Measurements from ENCODE around the gene IL15. TPM values are rescaled to one million over a fixed set of nuclear protein-coding genes. Genes with fewer than 3 reads are reported as not detected.
A peak's percentile ranks its signal among the peaks of the same experiment; 100 is the strongest.

IL15 gene
- total RNA-seq, 5 donors from 2014 or later (not counting 1 experiment from before 2014, with no cell fraction given), result 2.3 to 7.0 (median 3.0) TPM

GRCh38 chr4:141763374-141763773 lies 127.0 kb downstream of the IL15 start:
- H3K4me1 ChIP-seq (ENCODE audit: control insufficient read depth in 1 of 2, extremely low read depth in 1 of 2, insufficient read depth in 2 of 2, low read length in 2 of 2), result no peaks in the 10 kb centered on the region
- ChIA-PET POLR2A (no interaction called here), CTCF (no interaction called here)
- H3K27ac ChIP-seq (ENCODE audit: low read length), result no peak overlapping the region
- Mint-ChIP-seq H3K9me3 (peaks cover 0 to 7% (median 3%) of the 10 kb centered on the region in 3 donors), H3K27me3 (peaks cover 1 to 4% of the 10 kb centered on the region in 2 donors), H3K4me3 (no peak overlapping the region), H3K4me1 (no peaks in the 10 kb centered on the region), H3K27ac (no peak overlapping the region), H3K36me3 (no peaks in the 10 kb centered on the region)
- WGBS (ENCODE audit: insufficient coverage), result 57% methylated on average over 1 of the region's 2 CpGs
- H3K36me3 ChIP-seq (ENCODE audit: control insufficient read depth in 2 of 2, extremely low read depth in 1 of 2, insufficient read depth in 1 of 2, low read length in 1 of 2), result no peaks in the 10 kb centered on the region
- H3K4me3 ChIP-seq (ENCODE audit: control insufficient read depth in 1 of 2, extremely low read depth in 1 of 2, low read length in 1 of 2), result no peak overlapping the region
- ATAC-seq (replicated peaks in 1 of 4) (no peak), DNase-seq (no peak)
- H3K27me3 ChIP-seq (replicated peaks in 1 of 2; ENCODE audit: control insufficient read depth in 2 of 2, extremely low read depth in 1 of 2, insufficient read depth in 2 of 2, low read length in 1 of 2), result no peaks in the 10 kb centered on the region
- H3K9me3 ChIP-seq, result no peaks in the 10 kb centered on the region

- Histone ChIP-seq H3K4me1 (ENCODE audit: control insufficient read depth in 1 of 2, extremely low read depth in 1 of 2, insufficient read depth in 2 of 2, low read length in 2 of 2) (peaks cover 0 to 4% of the 10 kb centered on the region in 2 experiments), H3K27me3 (replicated peaks in 1 of 2; ENCODE audit: control insufficient read depth in 2 of 2, extremely low read depth in 1 of 2, insufficient read depth in 2 of 2, low read length in 1 of 2) (no peaks in the 10 kb centered on the region), H3K27ac (ENCODE audit: low read length) (no peak overlapping the region), H3K9me3 (no peaks in the 10 kb centered on the region), H3K4me3 (ENCODE audit: control insufficient read depth in 1 of 2, extremely low read depth in 1 of 2, low read length in 1 of 2) (no peak overlapping the region), H3K36me3 (ENCODE audit: control insufficient read depth in 2 of 2, extremely low read depth in 1 of 2, insufficient read depth in 1 of 2, low read length in 1 of 2) (no peaks in the 10 kb centered on the region)
- H3K27me3 Mint-ChIP-seq, result peaks cover 0 to 3% of the 10 kb centered on the region in 2 donors
- no peak overlapping the region for H3K27ac Mint-ChIP-seq
- peaks cover 11 to 16% (median 11%) of the 10 kb centered on the region in 3 donors for H3K4me1 Mint-ChIP-seq
- DNase-seq, result no peak
- H3K9me3 Mint-ChIP-seq, result peaks cover 0 to 7% (median 3%) of the 10 kb centered on the region in 3 donors
- POLR2A ChIA-PET, result interaction anchor here in 1 of 2 donors (0.6 kb wide), 1 partner anchor 226 kb away, joined by 3 read pairs; no protein-coding TSS in a partner anchor
- no peak overlapping the region for H3K4me3 Mint-ChIP-seq
- WGBS (ENCODE audit: insufficient coverage), result no CpG with 5 or more reads among the region's 4 CpGs
- no peaks in the 10 kb centered on the region for H3K36me3 Mint-ChIP-seq
- no peak for ATAC-seq (replicated peaks in 1 of 4)
- CTCF ChIA-PET, result interaction anchor here in 1 of 2 donors (0.6 kb wide), 1 partner anchor 238 kb away, joined by 3 read pairs; no protein-coding TSS in a partner anchor
These were observed 132.6 kb downstream of the IL15 start for GRCh38 chr4:141768954-141769353.

DNA sequence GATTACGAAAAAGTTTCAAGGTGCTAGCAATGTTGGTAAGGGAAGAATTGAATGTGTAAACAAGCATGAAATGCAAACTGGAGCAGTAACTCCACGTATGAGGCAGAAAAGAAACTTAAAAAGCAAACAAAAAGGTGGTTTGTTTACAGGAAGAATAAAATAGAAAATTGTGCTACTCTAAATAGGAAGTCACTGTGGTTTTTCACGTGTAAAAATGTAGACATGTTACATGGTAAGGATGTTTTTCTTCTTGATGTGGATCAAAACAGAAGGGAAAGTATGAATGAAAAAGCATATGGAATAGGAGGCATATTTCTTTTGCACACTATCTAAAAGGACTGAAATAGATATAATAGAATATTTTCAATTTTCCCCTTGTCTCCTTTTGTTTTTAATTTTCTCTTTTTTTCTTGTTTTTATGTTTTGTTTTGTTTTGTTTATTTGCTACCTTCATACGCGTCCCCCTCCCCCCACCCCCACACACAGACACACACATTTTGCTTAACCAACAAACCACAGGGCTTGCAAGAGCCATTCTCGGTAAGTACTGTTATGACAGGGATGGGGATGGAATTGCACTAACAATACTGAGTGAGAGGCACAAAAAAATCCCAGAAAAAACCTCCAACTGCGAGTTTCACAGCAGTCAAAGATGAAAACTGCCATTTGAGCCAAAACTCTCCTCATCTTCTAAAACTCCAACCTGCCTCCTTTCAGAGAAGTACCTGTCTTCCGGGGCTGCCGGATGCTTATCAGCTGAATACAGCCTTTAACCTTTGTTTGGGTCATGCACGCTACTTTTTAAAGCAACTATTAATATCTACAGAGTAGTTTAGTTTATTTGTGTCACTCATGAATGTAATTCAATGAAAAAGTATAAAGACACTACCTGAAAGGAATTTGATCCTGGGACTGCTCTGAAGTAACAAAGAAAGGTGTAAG lies 135.8 kb downstream of the IL15 start:
- no peak overlapping the region for H3K27ac ChIP-seq (ENCODE audit: low read length)
- CTCF ChIA-PET, result no interaction called here
- no peaks in the 10 kb centered on the region for H3K36me3 ChIP-seq (ENCODE audit: control insufficient read depth in 2 of 2, extremely low read depth in 1 of 2, insufficient read depth in 1 of 2, low read length in 1 of 2)
- no peaks in the 10 kb centered on the region for H3K27me3 ChIP-seq (replicated peaks in 1 of 2; ENCODE audit: control insufficient read depth in 2 of 2, extremely low read depth in 1 of 2, insufficient read depth in 2 of 2, low read length in 1 of 2)
- no peaks in the 10 kb centered on the region for H3K9me3 ChIP-seq
- Mint-ChIP-seq H3K36me3 (no peaks in the 10 kb centered on the region), H3K27ac (peak overlapping the region in 1 of 2 donors; percentile 66), H3K9me3 (no peaks in the 10 kb centered on the region), H3K4me1 (peaks cover 11 to 16% (median 11%) of the 10 kb centered on the region in 3 donors), H3K4me3 (peak overlapping the region; percentile 21 to 41 (median 22)), H3K27me3 (peaks cover 3% of the 10 kb centered on the region in 2 donors)
- ATAC-seq (replicated peaks in 1 of 4), result no peak
- POLR2A ChIA-PET, result no interaction called here
- DNase-seq, result no peak
- 25% methylated on average over 2 of the region's 10 CpGs for WGBS (ENCODE audit: insufficient coverage)
- peak overlapping the region in 1 of 2 donors; percentile 4 for H3K4me3 ChIP-seq (ENCODE audit: control insufficient read depth in 1 of 2, extremely low read depth in 1 of 2, low read length in 1 of 2)
- peaks cover 0 to 4% of the 10 kb centered on the region in 2 experiments for H3K4me1 ChIP-seq (ENCODE audit: control insufficient read depth in 1 of 2, extremely low read depth in 1 of 2, insufficient read depth in 2 of 2, low read length in 2 of 2)

DNA sequence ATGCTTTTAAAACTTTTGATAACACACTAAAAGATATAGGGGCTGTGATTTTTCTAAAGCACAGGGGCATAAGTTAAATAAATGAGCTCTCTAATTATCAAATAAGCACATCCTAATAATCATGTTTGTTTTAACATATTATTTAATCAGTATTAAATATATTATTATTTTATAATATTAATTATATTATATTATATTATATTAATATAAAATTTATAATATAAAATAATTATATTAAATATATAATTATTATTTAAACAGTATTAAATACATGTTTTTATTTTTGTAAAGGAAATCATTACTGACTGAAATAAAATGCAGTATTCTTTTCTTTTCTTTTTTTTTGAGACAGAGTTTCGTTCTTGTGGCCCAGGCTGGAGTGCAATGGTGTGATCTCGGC lies 136.5 kb downstream of the IL15 start:
- ATAC-seq (replicated peaks in 1 of 4) (no peak), DNase-seq (no peak)
- no peak overlapping the region for H3K4me3 ChIP-seq (ENCODE audit: control insufficient read depth in 1 of 2, extremely low read depth in 1 of 2, low read length in 1 of 2)
- Mint-ChIP-seq H3K4me3 (peak overlapping the region in 1 of 3 donors; percentile 21), H3K9me3 (no peaks in the 10 kb centered on the region), H3K36me3 (no peaks in the 10 kb centered on the region), H3K27me3 (peaks cover 3% of the 10 kb centered on the region in 2 donors), H3K4me1 (peaks cover 11 to 16% (median 11%) of the 10 kb centered on the region in 3 donors), H3K27ac (no peak overlapping the region)
- no peak overlapping the region for H3K27ac ChIP-seq (ENCODE audit: low read length)
- H3K9me3 ChIP-seq, result no peaks in the 10 kb centered on the region
- ChIA-PET POLR2A (no interaction called here), CTCF (no interaction called here)
- H3K36me3 ChIP-seq (ENCODE audit: control insufficient read depth in 2 of 2, extremely low read depth in 1 of 2, insufficient read depth in 1 of 2, low read length in 1 of 2), result no peaks in the 10 kb centered on the region
- no peaks in the 10 kb centered on the region for H3K27me3 ChIP-seq (replicated peaks in 1 of 2; ENCODE audit: control insufficient read depth in 2 of 2, extremely low read depth in 1 of 2, insufficient read depth in 2 of 2, low read length in 1 of 2)
- peaks cover 0 to 4% of the 10 kb centered on the region in 2 experiments for H3K4me1 ChIP-seq (ENCODE audit: control insufficient read depth in 1 of 2, extremely low read depth in 1 of 2, insufficient read depth in 2 of 2, low read length in 2 of 2)
- 90% methylated on average over 2 of the region's 2 CpGs for WGBS (ENCODE audit: insufficient coverage)

DNA sequence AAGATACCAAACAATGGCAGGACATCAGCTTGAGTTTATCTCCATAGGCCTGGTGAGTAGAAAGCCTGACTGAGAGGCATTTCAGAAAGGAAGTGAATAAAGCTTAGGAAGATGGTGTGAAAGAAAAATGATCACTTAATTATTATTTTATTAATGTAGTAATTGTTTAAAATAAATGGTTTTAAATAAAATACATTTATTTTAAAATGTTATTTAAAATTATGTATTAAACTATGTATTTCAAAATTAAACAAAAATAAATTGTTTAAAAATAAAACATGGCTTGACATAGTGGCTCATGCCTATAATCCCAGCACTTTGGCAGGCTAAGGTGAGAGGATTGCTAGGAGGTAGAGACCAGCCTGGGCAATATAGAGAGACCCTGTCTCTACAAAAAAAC lies 145.8 kb downstream of the IL15 start:
- DNase-seq, result no peak
- no peaks in the 10 kb centered on the region for H3K9me3 Mint-ChIP-seq
- H3K27ac Mint-ChIP-seq, result no peak overlapping the region
- POLR2A ChIA-PET, result no interaction called here
- CTCF ChIA-PET, result interaction anchor here in 1 of 2 donors (0.6 kb wide), 1 partner anchor 910 kb away, joined by 3 read pairs; no protein-coding TSS in a partner anchor
- H3K36me3 ChIP-seq (ENCODE audit: control insufficient read depth in 2 of 2, extremely low read depth in 1 of 2, insufficient read depth in 1 of 2, low read length in 1 of 2), result no peaks in the 10 kb centered on the region
- no peak overlapping the region for H3K4me3 ChIP-seq (ENCODE audit: control insufficient read depth in 1 of 2, extremely low read depth in 1 of 2, low read length in 1 of 2)
- no peak for ATAC-seq (replicated peaks in 1 of 4)
- no peaks in the 10 kb centered on the region for H3K36me3 Mint-ChIP-seq
- no peaks in the 10 kb centered on the region for H3K4me1 ChIP-seq (ENCODE audit: control insufficient read depth in 1 of 2, extremely low read depth in 1 of 2, insufficient read depth in 2 of 2, low read length in 2 of 2)
- no peaks in the 10 kb centered on the region for H3K9me3 ChIP-seq
- H3K27ac ChIP-seq (ENCODE audit: low read length), result no peak overlapping the region
- no peaks in the 10 kb centered on the region for H3K4me1 Mint-ChIP-seq
- no peaks in the 10 kb centered on the region for H3K27me3 ChIP-seq (replicated peaks in 1 of 2; ENCODE audit: control insufficient read depth in 2 of 2, extremely low read depth in 1 of 2, insufficient read depth in 2 of 2, low read length in 1 of 2)
- no peak overlapping the region for H3K4me3 Mint-ChIP-seq
- H3K27me3 Mint-ChIP-seq, result no peaks in the 10 kb centered on the region

All from T-cell (primary cell).